Measurements from ENCODE around the gene ACADL.
A peak's percentile ranks its signal among the peaks of the same experiment; 100 is the strongest.

Gene ACADL

DNA sequence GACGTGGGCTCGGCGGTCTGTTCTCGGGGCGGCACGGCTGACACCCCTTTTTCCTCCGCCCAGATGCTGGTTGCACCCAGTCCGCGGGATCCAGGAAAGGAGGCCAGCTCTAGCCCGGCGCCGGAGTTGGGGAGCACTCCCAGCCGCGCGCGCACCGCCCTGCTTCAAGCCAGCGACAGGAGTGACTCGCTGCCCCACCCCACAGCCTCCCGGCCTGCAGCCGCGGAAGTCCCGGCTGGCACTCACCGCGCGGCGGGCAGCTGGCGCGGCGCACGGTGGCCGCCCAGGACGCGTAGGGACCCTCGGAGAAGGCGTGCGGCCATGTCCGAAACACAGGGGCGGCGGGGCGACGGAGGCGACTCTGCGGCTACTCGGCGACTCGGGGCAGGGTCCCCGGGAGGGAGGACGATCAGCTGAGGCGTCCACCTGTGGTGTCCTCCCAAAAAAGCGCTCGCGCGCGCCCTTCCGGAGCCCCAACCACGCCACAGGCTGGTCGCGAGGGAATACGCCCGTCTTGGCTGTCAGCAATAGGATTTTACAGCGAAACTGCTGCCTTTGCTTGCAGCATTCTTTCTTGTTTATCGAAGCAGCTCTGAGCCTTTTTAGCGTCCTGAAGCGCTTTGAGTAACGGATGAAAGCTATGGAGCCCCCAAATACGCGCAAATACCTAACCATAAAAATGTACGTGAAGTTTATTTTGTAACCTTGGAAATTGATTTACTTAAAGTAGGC, at the start of gene ACADL:
Gene ACADL, minus strand, starts transcription at position 507 of the 732 bp plus-strand sequence. Its CDS starts 184 bp downstream, at position 323.
- DNase-seq: peak; percentile 15

DNA sequence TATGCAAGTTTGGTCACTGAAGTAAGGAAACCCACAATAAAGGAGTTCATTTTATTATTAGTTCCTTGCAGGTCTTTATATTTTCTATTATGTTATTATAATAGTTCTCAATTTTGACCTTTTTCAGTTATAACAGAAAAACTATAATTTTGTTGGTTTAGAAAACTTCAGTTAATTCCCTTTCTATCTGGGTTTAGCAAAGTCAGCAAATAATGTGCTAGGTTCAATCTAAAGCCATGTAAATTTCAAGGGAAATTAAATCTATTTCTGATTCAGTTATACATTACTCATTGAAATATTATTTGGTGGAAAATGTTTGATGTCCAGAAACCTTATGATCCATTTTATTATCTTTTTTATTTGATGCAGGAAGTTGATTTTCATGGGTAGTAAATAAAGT, 46.1 kb upstream of the ACADL start:
- no peak for DNase-seq

DNA sequence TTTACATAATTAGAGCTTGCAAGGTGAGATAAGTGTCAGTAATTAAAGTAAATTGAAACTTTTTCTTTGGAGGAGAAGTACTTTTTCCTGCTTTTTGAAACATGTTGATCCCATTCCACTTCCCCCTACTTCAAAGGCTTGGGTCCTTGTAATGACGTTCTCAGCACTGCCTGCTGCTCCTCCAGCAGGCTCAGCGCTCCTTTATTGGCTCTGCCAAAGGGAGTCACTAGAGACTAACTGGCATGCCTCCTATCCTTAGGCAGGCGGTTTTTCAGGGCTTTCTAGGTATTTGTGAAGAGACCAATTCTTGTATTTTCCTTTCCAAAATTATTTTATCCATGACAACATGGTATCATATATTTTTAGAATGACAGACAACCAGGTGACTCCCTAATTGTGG, 43.9 kb upstream of the ACADL start:
- no peak for DNase-seq

DNA sequence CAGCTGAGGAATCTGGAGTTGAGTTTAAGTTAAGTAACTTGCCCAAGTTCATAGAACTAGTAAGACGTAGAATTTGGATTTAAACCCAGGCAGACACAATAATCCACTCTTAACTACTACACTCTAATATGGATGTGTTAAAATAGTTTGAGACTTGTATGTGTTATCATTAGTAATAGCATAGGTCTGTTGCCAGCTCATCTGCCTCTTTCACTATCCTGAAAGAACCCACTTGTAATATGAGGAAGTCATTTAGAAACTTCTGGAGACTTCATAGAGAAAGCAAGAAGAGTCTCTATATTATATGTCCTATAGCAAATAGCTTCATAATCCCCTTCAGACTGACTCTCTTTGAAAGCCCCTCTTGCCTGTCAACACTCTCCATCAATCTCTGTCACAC, 43.0 kb upstream of the ACADL start:
- no peak for DNase-seq

DNA sequence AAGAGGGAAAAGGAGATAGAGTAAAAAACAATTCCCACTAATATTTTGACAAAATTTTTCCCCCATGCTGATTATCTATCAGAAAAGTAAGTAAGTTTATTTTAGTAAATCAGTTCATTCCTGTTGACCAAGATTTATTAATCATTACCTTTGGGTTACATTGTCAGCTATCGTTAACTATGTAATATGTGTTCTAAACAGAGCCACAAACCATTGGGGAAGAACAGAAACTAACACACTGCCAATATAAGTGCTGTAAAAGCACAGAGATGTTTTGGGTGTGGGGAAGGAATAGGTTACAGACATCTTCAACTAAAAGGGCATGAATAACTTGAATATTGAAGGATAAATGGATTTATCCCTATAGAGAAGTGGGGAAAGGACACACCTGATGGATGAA, 42.5 kb upstream of the ACADL start:
- no peak for DNase-seq

DNA sequence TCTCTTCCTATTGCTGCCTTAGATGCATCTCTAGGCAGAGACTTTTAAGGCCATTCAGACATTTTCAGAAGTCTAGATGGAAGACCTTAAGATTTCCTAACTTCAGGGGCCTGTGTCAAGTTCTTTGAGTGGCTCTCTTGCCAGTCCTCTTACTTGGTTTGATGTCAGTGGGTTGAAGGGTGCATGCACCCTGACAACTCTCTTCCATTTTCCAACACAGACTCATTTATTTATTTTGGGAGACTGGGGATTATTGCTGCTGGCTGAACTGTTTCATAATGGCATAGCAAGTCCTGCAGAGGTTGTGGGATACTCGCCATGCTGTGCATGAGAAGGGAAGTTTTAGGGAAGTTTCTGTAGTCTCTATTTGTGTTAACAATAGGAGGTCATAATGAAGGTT, 39.0 kb upstream of the ACADL start:
- DNase-seq: no peak

DNA sequence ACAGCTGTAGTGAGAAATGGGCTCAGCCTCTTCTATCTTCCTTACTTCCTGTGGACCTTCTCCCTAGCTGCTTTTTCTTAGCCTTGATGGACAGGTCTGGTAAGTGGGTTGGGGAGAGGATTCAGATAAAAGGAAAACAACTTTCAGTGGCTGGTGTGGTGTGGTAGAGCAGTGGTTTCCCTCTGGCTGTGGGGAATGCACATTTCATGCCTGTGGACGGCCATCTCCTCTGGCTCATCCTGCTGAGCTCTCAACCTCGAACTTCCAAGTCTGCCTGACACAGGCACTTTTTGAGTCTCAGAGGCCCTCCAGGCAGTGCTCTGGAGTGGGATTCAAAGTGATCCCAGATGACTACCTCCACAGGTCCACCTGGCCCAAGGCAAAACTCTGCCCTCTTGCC, 38.6 kb upstream of the ACADL start:
- no peak for DNase-seq

DNA sequence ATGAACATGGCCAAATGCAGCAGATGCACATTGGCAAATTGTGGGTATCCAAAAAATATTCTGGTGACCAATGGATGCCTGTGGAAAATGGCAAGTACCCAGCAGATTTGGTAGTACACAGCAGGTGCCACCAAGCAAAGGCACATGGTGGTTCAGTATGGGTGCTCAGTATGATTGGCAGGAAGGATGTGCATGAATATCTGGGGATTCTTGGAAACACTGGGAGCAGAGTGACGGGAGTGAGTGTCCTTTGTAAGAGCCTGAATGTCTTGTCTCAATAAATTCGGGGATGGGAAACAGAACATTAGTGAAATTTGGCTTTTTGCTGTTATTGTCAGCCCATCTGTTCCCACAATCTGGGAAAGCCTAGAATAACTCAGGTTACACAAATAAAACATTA, 36.8 kb upstream of the ACADL start:
- no peak for DNase-seq

DNA sequence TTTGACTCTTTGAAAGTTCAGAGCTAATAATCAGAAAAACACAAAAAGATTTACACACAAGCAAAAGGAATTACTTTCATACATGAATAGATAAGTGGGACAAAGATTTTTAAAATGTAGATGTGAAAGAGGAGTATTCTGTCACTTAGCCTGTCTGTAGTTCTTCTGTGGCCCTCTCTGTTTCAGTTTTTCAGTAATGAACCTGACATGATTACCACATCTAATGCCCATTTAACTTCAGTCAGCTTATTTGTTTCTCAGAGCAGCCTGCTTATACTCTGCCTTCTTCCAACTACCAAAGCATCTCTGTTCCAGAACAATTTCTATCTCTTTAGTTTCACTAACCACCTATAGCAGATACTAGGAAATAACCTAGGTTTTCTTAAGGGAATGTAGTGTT, 34.4 kb upstream of the ACADL start:
- DNase-seq: no peak

DNA sequence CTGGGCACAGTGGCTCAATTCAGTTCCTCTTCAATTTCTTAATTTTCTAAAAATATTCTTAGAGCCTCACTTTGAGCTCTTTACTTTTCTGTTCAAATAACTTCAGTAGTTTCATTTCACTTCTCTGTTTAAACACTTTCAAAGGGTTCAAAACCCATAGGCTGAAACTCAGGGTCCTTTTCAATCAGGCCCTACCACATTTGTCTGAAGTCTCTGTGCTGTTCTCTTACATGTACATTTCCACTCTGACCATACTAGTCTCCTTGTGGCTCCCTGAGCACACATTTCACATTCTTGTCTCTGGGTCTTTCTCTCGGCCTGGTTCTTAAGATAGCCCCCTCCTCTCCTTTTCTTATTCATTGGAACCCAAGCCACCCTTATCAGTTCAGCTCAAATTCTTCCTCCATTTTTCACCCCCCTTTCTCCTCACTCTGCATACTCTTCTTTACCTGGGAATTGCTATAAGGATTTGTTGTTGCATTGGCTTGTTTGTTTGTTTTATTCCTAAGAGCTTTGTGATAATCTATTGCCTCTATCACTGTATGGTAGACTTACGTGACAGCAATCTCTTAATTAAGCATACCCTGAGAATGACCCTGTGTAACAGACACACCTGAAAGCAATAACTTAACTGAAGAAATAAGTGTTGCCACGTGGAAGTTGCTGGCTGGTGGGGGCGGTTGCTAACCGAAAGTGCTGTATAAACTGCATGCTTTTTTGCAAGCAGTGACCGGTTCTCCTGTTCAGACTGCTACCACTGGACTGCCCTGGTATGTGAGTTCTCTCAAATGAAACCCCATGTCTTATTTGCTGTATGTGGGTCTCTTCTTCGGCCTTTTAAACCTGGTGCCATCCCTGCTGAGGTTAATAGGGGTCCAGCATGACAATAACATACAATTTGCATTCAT, 27.7 kb upstream of the ACADL start:
- no peak for DNase-seq

DNA sequence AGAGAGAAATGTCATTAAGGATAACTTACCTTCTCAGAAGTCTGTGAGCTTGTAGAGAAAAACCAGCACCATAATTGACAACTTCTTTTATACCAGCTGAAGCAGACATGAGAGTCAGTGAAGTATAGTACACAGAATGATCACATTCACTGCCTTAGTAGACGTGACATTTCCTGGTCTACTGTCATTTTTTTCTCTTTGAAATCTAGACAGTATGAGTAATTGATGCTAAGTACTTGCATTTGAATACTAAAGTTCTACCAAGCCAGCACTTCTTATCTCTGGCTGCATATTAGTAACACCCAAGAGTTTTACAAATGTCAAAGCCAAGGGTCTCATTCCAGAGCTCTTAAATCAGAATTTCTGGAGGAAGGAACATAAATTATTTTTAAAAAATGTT, 25.4 kb upstream of the ACADL start:
- DNase-seq: no peak

DNA sequence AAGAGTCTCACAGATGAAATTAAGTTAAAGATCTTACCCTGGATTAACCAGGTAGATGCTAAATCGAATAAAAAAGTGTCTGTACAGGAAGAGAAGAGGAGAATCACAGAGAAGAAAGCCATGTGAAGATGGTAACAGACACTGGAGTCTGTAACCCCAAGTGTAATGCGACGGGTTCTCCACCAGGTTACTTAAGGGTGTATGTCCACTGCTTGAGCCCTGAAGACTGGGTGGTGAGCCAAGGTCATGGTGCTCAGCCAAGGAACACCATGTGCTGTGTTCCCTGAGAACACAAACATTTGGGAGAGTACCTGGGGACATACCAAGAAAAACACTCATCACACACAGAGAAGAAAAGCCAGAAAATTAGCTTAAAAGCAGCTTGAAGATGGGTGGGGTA, 8.2 kb upstream of the ACADL start:
- DNase-seq: no peak

DNA sequence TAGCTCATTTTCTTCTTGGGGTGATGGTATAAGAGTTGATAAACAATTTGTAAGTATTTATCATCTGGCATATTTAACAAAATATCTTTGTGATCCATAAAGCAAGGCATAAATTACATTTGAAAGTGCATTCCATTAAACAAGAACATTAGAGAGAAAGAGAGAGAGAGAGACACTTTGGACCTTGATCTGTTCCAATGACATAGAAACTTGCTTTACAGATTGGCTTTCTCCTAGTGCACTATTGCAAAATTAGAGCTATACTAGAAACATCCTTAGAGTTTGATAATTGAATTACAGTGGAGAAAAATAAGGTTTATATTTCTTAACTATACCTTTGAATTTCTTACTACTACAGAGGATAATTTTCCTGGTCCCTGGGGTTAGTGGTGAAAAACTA, 5.7 kb upstream of the ACADL start:
- no peak for DNase-seq

DNA sequence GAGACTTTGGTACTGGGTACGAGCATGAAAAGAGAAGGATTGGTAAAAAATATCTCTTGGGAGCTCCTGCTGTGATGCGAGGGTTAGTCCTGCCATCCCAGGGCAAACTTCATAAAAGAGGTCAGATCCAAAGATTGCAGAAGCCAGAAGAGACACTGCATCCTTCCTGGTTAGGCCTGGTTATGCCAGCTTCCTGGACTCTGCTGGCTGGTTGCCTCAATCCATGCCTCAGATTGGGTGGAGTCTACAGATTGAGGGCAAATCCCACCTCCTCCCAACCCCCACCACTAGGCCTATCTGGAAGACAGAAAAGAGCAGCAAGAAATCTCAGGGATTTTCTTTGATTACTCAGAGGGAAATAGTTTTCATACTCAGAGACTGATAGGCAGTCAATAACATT, 5.3 kb upstream of the ACADL start:
- DNase-seq: no peak

DNA sequence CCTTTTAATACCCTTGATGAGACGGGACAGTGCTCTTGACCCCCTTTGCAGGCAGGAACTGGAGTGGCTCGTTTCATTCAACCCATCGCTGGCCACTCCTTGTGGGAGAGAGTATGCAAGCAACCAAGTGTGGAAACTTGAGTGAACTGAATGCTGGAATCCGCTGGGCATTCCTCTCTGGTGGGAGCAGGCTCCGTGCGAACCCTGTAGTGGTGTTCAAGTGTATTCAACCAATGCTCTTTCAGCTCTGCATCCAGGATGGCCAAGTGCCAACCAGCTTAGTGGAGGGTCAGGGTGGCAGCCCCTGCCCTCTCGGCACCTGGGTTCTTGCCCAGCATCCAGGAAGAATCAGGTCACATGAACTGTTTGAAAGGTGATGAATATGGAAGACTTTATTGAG, 3.3 kb upstream of the ACADL start:
- DNase-seq: no peak

DNA sequence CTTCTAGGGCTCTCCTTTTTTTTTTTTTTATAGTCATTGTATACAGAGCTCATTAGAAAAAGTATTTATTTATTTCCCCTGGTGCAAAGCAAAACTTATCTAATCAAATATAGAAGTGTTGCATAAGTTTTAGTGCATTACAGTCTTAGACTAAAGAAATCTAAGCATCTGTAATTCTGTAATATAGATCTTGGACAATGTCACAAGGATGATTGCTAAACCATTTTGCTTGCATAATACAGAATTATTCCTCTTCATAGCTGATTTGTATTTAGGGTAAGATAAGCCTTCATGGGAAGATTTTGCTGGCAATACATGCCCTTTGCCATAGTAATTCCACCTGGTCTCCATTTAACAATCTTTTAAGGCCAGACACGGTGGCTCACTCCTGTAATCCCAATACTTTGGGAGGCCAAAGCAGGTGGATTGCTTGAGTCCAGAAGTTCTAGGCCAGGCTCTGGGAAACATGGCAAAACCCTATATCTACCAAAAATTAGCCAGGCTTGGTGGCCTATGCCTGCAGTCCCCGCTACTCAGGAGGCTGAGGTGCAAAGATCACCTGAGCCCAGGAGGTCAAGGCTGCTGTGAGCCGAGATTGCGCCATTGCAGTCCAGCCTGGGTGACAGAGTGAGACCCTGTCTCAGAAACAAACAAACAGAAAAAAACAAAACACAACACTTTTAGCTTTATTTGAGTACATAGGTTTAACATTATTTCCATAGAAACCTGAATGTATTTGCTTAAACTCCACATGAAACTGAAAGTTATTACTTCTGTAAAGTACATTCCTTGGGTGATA, 2.2 kb upstream of the ACADL start:
- no peak for DNase-seq

DNA sequence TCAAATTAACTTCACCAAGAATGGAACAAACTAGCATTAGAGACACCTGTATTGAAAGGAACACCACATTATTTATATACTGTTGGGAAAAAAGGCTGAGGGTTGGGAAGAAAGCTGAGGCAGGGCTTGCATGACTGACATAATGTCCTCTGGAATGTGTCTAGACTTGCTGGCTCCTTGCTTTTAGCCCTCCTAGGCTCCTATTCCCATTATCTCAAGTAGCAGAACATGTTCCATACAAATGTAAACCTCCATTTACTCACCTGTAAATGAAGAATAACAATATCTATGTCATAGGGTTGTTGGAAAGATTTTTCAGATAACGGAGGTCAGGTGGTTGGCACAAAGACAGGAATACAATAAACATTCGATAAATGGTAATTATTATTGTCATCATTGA, 976 bp upstream of the ACADL start:
- no peak for DNase-seq

DNA sequence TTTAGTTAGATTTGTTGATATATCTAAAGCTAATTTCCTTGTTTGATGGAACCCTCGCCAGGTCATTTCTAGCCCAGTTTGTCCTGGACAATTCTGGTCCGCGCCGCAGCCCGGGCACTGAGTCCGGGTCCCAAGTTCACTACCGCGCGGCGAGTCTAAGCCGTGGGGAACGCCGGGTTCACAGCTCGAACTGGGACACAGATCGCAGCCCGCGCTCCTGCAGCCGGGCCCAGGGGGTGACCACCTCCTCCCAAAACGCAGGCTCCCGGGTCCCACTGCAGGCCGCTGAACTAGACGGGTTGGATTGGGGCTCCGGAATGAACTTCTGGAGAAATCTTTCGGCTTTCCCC, 681 bp downstream of the ACADL start:
- no peak for DNase-seq

DNA sequence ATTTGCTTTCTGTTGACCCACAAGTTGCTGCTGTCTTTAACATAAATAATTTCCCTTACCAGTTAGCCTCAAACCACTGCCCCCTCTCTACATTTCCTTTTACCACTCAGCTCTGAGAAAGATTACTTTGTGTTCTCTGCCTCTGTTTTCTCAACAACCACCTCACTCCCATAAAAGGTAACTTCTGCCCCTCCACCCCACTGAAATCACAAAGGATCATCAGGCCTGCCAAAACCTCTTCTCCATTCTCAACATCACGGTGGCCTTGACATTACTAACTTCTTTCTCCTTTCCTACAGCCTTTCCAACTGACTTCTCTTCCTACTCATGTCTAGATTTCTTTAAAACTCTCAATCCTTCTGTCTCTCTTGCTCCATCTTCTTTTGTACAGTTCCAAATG, 10.1 kb downstream of the ACADL start:
- no peak for DNase-seq

DNA sequence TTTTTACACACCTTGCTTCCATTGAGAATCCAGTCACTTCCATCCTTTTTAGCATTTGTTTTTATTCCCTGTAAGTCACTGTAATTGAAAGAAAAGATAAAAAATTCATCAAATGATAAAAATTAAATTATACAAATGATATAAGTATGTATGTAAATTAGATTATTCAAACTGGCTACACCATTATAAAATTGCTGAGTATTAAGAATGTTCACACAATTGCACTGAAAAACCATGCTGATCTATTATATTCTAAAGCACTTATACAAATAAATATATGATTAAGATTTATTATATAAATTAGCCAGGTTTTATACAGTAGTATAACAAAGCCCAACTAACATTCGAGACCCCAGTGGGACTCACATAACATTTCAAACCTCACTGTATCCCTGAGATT, 15.1 kb downstream of the ACADL start:
- DNase-seq: no peak

DNA sequence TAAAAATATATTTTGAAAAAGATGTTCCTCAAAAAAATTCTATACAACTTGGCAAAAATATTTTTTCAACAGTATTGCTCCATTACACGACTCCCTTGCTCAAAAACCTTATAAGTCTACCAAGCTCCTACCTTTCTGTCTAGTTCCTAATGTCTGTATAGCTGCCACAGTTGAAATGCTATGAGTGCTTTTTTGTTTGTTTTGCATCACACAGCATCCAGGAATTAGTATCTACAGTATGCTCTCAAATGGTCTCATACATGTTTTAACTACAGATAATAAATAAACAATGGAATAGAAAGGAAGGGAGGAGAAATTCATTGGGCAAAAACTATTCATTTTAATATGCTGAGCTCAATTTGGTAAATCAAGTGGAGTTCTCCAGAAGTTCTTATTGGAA, 17.3 kb downstream of the ACADL start:
- DNase-seq: no peak

DNA sequence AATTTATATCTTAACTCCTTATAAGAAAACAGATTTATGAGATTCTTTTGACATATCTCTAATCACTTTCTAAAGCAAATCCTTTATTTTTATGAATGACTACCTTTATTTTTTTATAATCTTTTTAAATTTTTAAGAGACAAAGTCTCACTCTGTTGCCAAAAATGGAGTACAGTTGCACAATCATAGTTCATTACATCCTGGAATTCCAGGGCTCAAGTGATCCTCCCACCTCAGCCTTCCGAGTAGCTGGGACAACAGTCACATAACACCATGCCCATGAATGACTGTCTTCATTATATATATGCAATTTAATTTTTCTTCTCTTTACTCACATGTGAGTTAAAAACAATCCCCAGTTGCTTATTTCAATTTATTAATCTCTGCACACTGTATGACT, 21.7 kb downstream of the ACADL start:
- no peak for DNase-seq

DNA sequence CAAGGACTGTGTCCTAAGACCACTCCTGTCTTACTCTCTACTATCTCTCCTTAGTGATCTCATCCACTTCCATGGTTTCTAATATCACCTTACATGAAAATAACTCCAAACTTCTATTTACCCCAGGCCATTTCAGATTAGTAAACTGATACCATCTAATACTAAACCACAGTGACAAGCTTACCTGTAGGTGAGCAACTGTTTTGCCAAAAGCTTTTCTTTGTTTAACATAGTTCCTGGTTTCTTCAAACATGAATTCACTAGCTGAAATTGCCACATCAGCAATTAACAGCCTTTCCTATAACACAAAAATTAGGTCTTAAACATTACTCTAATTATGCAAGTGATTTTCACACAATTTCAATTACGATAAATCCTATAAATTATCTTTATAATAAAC, 22.1 kb downstream of the ACADL start:
- no peak for DNase-seq

DNA sequence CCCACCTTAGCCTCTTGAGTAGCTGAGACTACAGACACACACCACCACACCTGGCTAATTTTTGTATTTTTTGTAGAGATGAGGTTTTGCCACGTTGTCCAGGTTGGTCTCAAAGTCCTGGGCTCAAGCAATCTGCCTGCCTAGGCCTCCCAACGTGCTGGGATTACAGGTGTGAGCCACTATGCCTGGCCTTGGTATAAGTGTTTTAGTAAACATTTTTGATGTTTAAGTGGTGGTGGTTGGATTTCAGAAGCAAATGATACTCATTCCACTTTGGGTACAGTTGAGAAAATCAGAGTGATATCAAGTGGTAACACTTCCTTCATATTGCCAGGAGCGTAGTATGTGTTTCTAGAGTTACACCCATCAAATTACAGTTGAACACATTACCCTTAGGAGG, 25.4 kb downstream of the ACADL start:
- no peak for DNase-seq

Data from NCI-H146 (cell line).